GOT3 (cell line): ENCODE results near the gene TNFRSF18.

Experiments
- DNase-seq: peaks from one replicate; lab custom pipeline; 2025; ENCODE audit warnings: mixed read lengths; lab: John Stamatoyannopoulos, UW

TNFRSF18 gene

DNA sequence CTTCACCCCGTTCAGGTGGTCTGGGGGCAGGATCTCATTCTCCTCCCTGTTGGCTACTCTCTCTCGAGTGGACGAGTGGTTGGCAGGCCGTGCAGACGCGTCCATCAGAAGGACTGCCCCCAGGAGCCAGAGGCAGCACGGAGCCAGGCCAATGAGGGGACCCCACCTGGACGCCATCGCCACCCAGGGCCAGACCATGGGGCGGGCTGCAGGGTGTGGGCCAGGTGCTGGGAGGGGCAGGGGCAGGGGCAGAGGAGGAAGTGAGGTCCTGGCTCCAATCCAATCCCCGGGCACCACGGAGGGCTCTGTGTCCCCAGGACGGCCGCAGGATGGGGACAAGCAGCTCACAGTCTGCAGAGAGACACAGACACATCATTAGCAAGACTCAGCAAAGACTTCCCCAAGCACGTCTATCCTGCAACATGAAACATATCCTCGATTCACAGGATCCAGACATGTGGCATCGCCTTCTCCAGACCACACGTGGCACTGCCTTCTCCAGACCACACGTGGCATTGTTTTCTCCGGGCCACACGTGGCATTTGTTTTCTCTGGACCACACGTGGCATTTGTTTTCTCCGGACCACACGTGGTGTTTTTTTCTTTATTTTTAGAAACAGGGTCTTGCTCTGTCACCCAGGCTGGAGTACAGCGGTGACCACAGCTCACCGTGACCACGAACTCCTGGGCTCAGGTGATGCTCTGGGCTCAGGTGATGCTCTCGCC lies 22.4 kb upstream of the TNFRSF18 start:
- DNase-seq = no peak

DNA sequence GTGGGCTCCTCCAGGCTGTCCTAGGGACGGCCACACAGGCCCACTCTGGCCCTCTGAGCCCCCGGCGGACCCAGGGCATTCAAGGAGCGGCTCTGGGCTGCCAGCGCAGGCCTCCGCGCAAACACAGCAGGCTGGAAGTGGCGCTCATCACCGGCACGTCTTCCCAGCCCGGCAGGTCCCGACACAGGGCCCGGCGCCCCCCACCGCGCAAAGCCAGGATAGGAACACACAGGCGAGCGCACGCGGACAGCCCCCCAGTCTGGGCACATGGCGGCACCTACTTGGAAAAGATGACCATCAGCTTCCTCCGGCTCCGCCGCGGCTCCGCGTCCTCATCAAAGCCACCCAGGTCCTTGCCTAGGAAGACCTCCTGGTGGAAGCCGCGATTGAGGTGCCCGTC lies 21.8 kb upstream of the TNFRSF18 start:
- DNase-seq = no peak

DNA sequence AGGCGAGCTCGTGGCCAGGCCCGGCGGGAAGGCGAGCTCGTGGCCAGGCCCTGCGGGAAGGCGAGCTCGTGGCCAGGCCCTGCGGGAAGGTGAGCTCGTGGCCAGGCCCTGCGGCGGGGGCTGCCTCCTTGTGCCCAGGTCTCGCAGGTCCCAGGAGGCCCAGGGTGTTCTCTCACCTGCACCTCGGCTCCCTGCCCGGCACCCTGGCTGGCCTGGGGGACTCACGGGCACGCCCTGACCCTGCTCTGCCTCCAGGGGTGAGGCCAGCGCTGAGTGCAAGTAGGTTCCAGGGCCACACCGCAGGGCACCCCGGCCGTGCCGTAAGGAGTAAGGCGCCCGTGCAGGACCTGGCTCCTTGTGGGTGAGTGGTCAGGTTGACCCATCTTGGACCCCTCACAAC lies 21.0 kb upstream of the TNFRSF18 start:
- DNase-seq = no peak

DNA sequence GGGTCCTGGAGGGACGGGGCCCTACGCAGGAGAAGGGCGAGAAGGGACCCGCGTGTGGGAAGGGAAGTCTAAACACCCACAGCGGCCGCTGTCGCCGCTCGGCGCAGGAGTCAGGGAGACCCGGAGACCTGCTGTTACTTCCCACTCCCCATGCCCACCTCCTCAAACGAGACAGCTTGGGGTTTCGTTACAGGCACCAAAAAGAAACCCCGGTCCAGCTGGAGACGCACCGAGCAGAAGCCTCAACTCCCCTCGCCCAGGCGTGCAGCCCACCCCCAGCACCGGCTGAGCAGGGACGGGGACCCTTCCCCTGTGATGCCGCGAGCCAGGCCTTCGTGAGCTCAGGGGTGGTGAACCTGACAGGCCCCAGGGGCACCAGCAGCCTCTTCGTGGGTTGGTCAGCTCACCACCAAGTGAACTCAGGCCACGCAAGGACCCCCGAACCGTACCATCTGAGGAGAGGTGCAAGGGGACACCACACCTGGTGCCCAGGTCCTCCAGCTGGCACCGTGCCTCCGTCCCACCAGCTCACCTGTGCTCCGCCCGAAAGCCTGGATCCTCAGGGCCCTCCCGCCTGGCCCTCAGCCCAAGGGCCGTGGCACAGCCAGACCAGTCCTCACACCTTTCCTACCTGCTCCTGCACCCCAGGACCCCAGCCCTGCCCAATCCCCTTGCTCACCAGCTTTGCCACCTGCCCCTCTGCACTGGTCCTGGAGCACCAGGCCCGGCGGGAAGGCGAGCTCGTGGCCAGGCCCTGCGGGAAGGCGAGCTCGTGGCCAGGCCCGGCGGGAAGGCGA lies 20.4 kb upstream of the TNFRSF18 start:
- DNase-seq = no peak

DNA sequence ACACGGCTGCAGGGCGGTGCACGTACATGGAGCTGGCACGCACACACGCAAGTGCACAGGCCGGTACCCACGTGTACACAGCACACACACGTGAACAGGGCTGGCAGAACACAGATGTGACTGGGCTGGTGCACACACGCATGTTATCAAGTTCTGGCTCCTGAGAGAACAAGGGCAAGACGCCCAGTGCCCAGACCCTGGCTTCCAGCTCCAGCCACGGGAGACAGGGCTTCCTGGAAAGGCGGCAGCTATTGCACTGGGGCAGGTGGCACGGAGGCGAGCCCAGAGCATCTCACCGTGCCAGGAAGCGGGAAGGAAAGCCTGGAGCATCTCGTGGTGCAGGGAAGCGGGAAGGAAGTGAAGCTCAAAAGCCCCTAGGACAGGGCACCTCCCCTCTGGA lies 19.5 kb upstream of the TNFRSF18 start:
- no peak for DNase-seq

DNA sequence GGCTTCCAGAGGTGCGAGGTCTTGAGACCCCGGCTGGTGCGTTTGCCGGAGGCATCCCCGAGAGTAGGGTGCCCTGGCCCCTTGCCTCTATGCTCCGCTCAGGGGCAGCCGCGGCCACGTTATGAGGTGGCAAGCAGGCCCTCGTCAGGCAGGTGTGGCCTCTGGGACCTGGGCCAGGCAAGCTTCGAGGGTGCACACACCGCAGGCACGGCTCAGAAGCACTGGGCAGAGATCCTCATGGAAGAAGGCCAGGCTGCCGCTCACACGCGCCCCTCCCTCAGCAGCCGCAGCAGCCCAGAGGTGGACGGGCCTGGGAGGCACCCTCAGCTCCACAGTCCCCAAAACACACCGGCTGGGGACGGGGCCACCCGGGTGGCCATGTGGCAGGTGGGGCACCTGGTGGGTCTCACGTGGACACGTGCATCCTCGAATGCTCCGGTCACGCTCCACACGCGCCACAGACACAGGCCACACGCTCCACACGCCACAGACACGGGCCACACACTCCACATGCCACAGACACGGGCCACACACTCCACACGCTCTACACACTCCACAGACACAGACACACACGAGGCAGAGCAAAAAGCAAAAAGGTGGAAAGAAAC lies 18.9 kb upstream of the TNFRSF18 start:
- DNase-seq = no peak

DNA sequence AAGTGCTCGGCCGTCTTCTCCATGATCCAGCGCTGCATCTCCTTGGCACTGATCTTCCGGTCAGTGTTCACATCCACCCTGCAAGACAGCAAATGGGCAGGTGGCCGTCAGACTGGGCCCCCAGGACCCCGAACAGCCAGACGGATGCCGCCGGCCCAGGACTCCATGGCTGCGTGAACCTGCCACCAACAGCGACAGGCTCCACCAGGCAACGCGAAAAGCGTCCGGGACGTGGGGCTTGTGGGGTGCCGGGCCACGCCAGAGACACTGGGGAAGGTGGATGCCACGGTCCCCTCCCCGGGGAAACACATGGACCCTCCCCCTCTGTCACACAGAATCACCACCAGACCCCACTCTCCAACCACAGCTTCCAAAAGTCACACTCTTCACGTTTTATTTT lies 17.5 kb upstream of the TNFRSF18 start:
- no peak for DNase-seq

DNA sequence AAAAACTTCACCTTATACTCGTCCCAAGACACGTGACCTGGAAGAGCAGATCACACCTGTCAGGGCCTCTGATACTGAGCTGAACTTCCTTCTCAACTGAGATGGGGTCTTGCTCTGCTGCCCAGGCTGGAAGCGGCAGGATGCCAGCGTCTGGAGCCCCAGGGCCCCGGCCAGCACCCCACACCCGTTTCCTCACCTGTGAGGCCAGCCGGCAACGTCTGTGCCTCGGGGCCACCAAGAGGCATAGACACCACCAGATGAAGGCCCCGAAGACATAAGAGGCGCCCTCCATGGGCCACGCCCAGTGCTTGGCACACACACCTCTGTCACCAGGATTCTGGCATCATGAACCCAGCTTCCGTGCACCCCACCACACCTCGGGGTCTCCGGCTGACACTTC lies 16.9 kb upstream of the TNFRSF18 start:
- DNase-seq = no peak

DNA sequence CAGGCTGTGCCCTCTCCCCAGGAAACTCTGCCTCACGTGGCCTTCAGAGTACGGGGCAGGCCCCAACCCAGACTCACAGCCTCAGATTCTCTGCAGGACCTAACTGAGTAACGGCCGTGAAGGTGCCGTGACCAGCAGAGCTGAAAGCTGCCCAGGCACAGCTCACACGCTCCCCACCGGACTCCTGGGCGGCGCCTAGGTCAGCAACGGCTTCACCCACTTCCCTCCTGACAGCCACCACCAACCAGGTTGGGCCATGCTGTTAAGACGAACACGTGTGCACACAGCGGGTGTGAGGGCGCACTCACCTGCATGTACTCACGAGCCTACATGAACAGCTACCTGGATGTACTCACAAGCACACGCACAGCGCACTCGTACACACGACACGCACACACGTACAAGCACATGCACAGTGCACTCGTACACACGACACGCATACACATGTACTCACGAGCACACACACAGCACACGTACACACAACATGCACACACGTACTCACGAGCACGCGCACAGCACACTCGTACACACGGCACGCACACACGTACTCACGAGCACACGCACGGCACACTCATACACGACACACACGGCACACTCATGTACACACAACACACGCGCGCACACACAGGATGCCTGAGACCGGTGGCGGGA lies 16.3 kb upstream of the TNFRSF18 start:
- no peak for DNase-seq

DNA sequence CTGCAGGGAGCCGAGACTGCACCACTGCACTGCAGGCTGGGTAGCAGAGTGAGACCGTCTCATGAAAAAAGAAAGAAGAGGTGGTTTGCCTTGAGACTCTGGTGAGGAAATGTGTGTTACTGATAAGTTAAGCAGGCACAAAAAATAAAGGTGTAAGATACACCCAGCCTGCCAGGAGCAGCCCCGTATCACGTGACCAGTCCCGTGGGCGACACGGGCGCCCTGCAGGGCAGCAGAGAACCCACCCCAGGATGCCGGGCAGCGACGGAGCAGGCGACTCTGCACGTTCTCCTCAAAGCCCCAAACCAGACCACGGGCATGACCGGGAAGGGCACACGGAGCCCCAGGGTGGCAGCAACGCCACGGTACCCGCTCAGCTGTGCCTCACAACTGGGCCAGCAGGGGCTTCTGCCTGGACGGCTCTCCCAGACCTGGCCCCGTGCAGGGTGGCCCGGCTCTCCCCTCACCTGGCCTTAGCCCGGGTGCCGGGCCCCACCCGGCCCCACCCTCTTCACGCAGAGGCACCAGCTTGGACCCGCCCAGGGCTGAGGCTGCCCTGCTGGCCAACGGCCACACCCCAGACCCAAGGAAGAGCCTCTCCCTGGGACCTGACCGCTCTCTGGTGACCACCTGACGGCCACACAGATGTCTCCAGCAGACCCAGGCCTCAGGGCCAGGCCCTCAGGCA lies 15.6 kb upstream of the TNFRSF18 start:
- no peak for DNase-seq

DNA sequence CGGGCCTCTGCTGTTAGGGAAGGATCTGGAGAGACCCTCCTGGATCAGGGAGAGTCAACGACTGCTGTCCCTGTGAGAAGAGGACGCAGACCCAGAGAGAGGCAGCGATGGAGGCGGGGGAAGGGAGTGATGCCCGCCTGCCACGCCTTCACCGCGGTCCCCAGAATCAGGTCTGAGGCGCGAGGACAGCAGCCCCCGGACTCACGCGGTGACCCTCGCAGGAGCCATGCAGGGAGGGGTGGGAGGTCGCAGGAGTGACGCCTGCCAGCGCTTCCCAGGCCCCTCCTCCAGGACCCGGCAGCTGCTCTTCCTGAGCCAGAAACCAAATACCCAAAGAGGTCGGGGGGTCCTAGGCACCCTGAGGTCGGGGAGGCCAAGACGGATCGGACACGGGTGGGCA lies 13.8 kb upstream of the TNFRSF18 start:
- DNase-seq = no peak

DNA sequence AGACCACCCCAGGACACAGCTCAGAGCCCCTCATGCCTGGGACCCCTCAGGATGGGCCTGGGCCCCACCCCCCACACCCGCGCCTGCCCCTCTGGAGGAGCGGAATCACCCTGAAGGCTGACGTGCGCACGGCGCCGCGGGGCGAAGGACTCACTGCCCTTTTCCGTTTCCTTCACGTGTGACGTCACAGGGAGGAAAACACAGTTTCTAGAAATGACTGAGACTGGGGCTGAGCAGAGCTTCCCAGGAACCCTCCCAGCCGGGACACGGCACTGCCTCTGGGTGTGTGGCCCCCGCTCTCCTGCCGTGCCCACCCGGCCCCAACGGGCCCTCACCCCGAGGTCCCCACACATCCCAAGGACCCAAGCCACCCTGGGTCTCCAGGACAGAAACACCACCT lies 12.9 kb upstream of the TNFRSF18 start:
- no peak for DNase-seq

DNA sequence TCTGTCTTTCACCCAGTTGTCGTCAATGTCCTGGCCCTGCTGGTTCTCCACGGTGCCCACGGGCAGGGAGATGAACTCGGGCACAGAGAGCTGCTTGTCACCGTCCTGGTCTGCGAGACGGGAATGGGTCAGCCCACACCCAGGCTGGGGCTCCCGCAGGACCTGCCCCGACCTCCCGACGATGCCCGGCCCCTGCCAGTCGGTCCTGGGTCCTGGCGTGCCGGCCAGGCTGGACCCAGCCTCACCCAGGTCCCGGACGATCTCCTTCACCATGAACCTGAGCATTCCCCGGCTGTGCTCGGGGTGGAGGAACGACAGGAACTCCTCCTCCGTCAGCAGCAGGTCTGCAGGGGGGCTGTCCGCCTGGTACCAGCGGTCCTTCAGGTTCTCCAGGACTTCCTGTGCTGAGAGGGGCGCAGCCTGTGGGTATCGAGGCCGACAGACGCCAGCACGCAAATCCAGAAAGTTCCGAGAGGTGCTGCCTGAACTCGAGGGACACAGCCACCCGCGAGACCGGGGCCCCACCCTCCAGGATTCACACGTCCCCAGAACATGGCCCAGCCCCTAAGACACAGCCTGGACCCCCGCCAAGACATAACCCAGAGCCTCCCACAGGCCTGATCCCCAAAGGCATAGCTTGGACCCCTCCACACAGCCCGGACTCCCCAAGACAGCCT lies 12.3 kb upstream of the TNFRSF18 start:
- no peak for DNase-seq

DNA sequence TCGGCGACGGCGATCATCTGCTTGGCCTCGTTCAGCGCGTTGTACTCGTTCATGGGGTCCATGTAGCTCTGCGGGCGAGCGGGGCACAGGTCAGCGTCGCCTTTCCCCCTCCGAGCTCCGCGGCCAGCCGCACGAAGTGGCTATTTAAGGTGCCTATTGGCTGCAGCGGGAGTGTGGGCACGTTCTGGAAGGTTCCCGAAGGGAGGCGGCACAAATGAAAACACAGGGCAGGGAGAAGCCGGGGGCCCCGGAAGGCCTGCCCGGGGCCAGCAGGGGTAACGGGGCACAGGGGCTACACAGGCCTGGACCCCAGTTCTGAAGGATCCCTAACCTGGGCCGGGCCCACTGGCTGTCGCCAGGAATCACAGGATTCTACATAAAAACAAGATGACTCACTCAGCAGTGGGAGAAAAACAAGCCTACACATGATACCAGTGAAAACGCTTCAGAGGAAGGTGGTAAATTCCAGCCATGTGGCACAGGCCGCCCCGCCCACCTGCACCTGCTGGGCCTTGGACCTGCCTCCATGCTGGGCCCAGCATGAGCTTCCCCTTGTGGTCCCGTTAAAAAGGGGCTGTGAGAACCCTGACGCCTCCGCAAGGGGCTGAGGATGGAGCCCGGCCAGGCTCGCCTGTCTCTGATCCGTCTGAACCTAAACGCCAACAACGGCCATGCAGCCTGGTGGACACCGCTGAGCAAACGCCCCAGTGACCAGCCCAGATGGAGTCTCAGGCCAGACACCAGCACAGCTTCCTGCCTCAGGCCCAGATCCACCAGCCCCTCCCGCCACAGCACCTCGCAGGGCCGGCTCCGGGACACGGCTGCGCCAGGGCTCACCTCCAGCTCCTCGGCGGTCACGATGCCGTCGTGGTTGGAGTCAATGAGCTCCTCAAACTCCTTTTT lies 11.5 kb upstream of the TNFRSF18 start:
- no peak for DNase-seq

DNA sequence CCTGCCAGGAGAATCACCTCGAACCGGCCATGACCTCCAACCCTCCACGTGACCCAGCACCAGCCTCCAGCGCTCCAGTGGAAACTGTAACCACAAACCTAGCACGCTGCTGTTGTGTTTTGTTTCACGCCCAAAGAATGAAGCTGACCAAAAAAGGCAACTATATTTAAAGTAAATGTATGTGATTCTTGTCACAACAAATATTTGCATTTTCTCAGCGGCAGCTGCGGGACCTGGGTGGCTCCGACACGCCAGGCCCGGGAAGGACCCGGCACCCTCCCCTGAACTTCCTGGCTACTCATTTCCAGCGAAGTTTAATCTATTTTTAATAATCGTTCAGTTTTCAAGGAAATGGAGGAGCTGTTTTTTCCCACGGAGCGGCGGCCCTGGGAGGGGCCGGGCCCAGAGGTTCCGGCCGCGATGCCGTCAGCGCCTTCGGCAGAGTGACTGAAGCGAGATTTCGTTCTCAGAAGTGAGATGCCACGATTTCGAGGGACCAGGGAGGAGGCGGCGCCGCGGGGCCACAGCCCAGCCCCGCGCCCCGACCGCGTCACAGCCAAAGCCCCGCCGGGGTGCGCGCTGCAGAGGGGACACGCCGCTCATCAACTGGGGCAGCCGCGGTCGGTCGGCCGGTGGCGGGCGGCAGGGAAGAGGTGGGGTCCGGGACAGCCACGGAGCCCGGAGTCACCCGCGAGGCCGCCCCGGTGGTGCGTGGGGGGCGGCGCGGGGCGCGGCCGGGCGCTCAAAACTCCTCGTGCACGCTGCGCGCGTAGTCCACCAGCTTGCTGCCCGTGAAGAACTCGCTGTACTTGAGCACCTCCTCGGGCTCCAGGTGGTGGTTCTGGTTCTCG lies 10.6 kb upstream of the TNFRSF18 start:
- no peak for DNase-seq

DNA sequence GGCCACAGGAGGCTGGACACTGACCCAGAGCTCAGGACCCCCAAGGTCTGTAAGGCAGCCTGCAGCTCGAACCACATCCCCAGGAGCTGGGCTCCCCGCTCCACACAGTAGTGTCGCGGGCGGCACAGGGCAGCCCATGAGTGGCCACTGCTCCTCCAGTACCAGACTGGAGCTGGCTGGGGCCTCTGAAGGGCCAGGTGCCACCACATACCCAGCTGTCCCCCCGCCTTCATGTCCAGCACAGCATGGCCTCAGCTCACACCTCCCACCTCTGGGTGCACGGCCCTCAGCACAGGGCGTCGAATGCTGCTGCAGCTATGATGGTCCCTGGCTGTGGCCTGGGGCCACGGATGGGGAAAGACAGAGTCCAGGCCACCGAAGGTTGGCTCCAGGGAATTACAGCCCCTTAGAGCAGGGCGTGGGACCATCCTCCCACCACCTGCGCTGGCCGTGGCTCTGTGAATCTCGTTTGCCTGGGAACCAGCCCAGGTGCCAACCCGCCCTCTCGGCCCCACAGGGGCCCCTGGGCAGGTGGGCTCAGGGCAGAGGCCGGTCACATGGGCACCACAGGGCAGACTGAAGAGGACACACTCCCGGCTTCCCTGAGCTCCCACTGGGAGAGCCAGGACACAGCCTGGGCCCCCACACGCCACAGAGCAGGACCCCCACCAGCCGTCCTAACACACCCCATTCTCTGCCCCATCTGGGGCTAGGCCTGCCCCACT lies 9.7 kb upstream of the TNFRSF18 start:
- DNase-seq = no peak

DNA sequence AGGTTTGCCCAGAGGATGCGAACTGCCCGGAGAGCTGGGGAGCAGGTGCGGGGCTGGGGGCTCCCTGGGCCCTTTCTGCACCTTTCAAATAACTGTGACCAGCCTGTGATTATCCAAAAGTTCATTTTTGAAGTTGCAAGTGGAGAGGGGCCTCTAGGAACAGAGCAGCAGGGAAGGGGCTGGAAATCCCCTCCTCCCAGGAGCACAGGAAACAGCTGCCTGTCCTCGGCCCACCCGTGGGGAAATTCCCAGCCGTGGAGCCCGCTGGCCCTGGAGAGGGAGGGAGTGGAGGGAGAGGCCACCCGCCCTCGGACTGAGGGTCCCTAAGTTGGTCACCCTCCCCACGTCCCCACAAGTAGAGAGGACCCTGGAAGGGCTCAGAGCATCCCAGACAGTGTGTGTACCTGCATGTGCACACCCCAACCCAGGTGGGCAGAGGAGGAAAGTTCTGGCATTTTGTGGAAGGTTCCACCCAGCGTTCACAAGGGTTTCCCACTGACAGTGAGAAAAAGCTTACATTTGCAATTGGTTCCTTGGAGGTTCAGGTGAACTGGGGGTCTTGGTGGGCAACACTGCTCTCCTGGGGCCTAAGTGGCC lies 8.8 kb upstream of the TNFRSF18 start:
- no peak for DNase-seq
